ENCODE data around the gene SLC25A38. TPM values are rescaled to one million over a fixed set of nuclear protein-coding genes. Genes with fewer than 3 reads are reported as not detected.

The SLC25A38 gene
- total RNA-seq, 1 donor from 2014 or later = 34.4 TPM

DNA sequence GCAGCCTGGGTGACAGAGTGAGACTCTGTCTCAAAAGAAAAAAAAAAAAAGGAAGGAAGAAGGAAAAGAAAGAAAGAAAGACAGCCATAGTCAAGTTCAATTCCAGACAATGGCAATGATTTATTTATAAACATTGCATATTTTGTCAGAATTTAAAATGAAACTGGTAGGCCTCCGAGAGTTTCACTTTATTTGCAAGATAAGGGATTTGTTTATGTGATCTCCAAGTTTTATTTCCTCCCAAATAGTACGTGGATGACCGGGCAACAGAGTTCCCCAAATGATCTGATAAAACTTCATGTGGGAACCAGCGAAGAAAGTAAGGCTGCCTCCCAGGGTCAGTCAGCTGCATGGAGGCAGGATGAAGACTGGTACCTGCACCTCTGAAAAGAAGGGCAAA lies 55.7 kb downstream of the SLC25A38 start:
- Histone ChIP-seq H3K79me2 (ENCODE audit: insufficient read depth, low read length) (no peaks in the 10 kb centered on the region), H3K4me2 (ENCODE audit: low read length) (no peak overlapping the region), H4K20me1 (ENCODE audit: insufficient read depth, low read length) (no peaks in the 10 kb centered on the region), H3K9me3 (ENCODE audit: insufficient read depth, low read depth, low read length) (no peaks in the 10 kb centered on the region), H3K4me1 (ENCODE audit: insufficient read depth, low read length) (no peaks in the 10 kb centered on the region), H3K36me3 (ENCODE audit: insufficient read depth, low read length) (no peaks in the 10 kb centered on the region), H3K4me3 (ENCODE audit: insufficient read depth, low read depth, low read length) (no peak overlapping the region), H3K9ac (ENCODE audit: low read length) (no peak overlapping the region), H3K27me3 (ENCODE audit: insufficient read depth, low read length) (no peaks in the 10 kb centered on the region), H2AFZ (ENCODE audit: low read depth, low read length) (no peak overlapping the region), H3K27ac (ENCODE audit: low read depth, low read length) (no peak overlapping the region)
- H3K9me3 Mint-ChIP-seq (ENCODE audit: unreplicated experiment) = no peaks in the 10 kb centered on the region
- FAIRE-seq = no peak
- H3K4me1 Mint-ChIP-seq (ENCODE audit: low read depth, unreplicated experiment) = peaks cover 13% of the 10 kb centered on the region
- TF ChIP-seq EZH2 (IDR thresholded peaks at IDR 0.05; ENCODE audit: insufficient read depth, low read length) = no peak
- TF ChIP-seq, protein P1, sequence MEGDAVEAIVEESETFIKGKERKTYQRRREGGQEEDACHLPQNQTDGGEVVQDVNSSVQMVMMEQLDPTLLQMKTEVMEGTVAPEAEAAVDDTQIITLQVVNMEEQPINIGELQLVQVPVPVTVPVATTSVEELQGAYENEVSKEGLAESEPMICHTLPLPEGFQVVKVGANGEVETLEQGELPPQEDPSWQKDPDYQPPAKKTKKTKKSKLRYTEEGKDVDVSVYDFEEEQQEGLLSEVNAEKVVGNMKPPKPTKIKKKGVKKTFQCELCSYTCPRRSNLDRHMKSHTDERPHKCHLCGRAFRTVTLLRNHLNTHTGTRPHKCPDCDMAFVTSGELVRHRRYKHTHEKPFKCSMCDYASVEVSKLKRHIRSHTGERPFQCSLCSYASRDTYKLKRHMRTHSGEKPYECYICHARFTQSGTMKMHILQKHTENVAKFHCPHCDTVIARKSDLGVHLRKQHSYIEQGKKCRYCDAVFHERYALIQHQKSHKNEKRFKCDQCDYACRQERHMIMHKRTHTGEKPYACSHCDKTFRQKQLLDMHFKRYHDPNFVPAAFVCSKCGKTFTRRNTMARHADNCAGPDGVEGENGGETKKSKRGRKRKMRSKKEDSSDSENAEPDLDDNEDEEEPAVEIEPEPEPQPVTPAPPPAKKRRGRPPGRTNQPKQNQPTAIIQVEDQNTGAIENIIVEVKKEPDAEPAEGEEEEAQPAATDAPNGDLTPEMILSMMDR (IDR thresholded peaks at IDR 0.05; ENCODE audit: insufficient read depth, low read depth, low read length) = no peak
- H3K4me3 Mint-ChIP-seq (ENCODE audit: unreplicated experiment) = no peak overlapping the region
- H3K36me3 Mint-ChIP-seq (ENCODE audit: low read depth, unreplicated experiment) = no peaks in the 10 kb centered on the region
- peaks cover 3% of the 10 kb centered on the region for H3K27me3 Mint-ChIP-seq (ENCODE audit: low read depth, unreplicated experiment)
- H3K27ac Mint-ChIP-seq (ENCODE audit: unreplicated experiment) = no peak overlapping the region
- DNase-seq (ENCODE audit: low read depth) = no peak

DNA sequence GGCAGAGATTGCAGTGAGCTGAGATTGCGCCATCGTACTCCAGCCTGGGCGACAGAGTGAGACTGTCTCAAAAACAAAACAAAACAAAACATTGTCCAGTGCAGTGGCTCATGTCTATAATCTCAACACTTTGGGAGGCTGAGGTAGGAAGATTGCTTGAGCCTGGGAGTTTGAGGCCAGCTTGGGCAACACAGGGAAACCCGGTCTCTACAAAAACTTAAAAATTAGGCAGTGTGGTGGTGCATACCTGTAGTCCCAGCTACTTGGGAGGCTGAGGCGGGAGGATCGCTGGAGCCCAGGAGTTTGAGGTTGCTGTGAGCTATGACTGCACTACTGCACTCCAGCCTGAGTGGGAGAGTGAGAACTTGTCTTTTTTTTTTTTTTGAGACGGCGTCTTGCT lies 57.1 kb downstream of the SLC25A38 start:
- Histone ChIP-seq H3K27me3 (ENCODE audit: insufficient read depth, low read length) (no peaks in the 10 kb centered on the region), H3K4me2 (ENCODE audit: low read length) (no peak overlapping the region), H3K9ac (ENCODE audit: low read length) (no peak overlapping the region), H3K79me2 (ENCODE audit: insufficient read depth, low read length) (no peaks in the 10 kb centered on the region), H3K4me1 (ENCODE audit: insufficient read depth, low read length) (no peaks in the 10 kb centered on the region), H3K9me3 (ENCODE audit: insufficient read depth, low read depth, low read length) (no peaks in the 10 kb centered on the region), H3K36me3 (ENCODE audit: insufficient read depth, low read length) (no peaks in the 10 kb centered on the region), H2AFZ (ENCODE audit: low read depth, low read length) (no peak overlapping the region), H3K27ac (ENCODE audit: low read depth, low read length) (no peak overlapping the region), H4K20me1 (ENCODE audit: insufficient read depth, low read length) (no peaks in the 10 kb centered on the region), H3K4me3 (ENCODE audit: insufficient read depth, low read depth, low read length) (no peak overlapping the region)
- Mint-ChIP-seq H3K4me3 (ENCODE audit: unreplicated experiment) (no peak overlapping the region), H3K9me3 (ENCODE audit: unreplicated experiment) (no peaks in the 10 kb centered on the region), H3K4me1 (ENCODE audit: low read depth, unreplicated experiment) (peaks cover 4% of the 10 kb centered on the region), H3K27me3 (ENCODE audit: low read depth, unreplicated experiment) (peaks cover 7% of the 10 kb centered on the region), H3K36me3 (ENCODE audit: low read depth, unreplicated experiment) (no peaks in the 10 kb centered on the region), H3K27ac (ENCODE audit: unreplicated experiment) (no peak overlapping the region)
- DNase-seq (ENCODE audit: low read depth) (no peak), FAIRE-seq (no peak)
- TF ChIP-seq EZH2 (IDR thresholded peaks at IDR 0.05; ENCODE audit: insufficient read depth, low read length) = no peak
- TF ChIP-seq, protein P1 (IDR thresholded peaks at IDR 0.05; ENCODE audit: insufficient read depth, low read depth, low read length) = no peak

DNA sequence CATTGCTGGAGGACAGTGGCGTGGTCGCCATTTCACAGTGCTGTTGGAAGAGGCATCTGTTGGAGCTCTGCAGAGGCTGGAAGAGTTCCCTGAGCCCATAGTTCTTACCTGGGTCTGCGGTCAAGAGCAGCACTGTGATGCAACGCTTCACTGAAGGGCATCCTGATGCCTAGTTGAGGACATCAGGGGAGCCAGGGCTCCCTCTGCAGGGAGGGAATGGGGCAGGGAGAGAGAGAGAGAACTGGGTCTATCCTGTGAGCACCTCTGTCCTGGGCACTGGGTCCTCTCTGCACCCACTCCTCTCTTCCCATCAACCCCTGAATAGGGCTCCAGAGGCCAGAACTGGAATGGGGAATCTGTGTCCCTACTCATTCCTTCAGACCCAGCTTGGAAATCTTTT lies 60.4 kb downstream of the SLC25A38 start:
- Histone ChIP-seq H3K4me3 (ENCODE audit: insufficient read depth, low read depth, low read length) (no peak overlapping the region), H3K4me1 (ENCODE audit: insufficient read depth, low read length) (no peaks in the 10 kb centered on the region), H3K9me3 (ENCODE audit: insufficient read depth, low read depth, low read length) (no peaks in the 10 kb centered on the region), H4K20me1 (ENCODE audit: insufficient read depth, low read length) (no peaks in the 10 kb centered on the region), H3K79me2 (ENCODE audit: insufficient read depth, low read length) (no peaks in the 10 kb centered on the region), H2AFZ (ENCODE audit: low read depth, low read length) (no peak overlapping the region), H3K9ac (ENCODE audit: low read length) (no peak overlapping the region), H3K27me3 (ENCODE audit: insufficient read depth, low read length) (peaks cover 2% of the 10 kb centered on the region), H3K27ac (ENCODE audit: low read depth, low read length) (no peak overlapping the region), H3K4me2 (ENCODE audit: low read length) (no peak overlapping the region), H3K36me3 (ENCODE audit: insufficient read depth, low read length) (no peaks in the 10 kb centered on the region)
- peaks cover 7% of the 10 kb centered on the region for H3K27me3 Mint-ChIP-seq (ENCODE audit: low read depth, unreplicated experiment)
- no peak for TF ChIP-seq EZH2 (IDR thresholded peaks at IDR 0.05; ENCODE audit: insufficient read depth, low read length)
- TF ChIP-seq, protein P1 (IDR thresholded peaks at IDR 0.05; ENCODE audit: insufficient read depth, low read depth, low read length) = no peak
- DNase-seq (ENCODE audit: low read depth) = no peak
- no peak for FAIRE-seq
- H3K27ac Mint-ChIP-seq (ENCODE audit: unreplicated experiment) = no peak overlapping the region
- no peaks in the 10 kb centered on the region for H3K36me3 Mint-ChIP-seq (ENCODE audit: low read depth, unreplicated experiment)
- no peaks in the 10 kb centered on the region for H3K9me3 Mint-ChIP-seq (ENCODE audit: unreplicated experiment)
- H3K4me3 Mint-ChIP-seq (ENCODE audit: unreplicated experiment) = no peak overlapping the region
- peaks cover 8% of the 10 kb centered on the region for H3K4me1 Mint-ChIP-seq (ENCODE audit: low read depth, unreplicated experiment)
